CD4-positive, alpha-beta T cell (primary cell): Measurements from ENCODE around the gene IGF1R. TPM values are rescaled to one million over a fixed set of nuclear protein-coding genes. Genes with fewer than 3 reads are reported as not detected.

Source experiments
- ATAC-seq: fragments of 200-7000 bp; cut with Tn5 transposase; one replicate; pipeline ENCODE4 v1.10.0; 2022; ENCODE audit warnings: mild to moderate bottlenecking; ENCODE audit not compliant: poor library complexity
- CTCF ChIA-PET: fragments of 350-600 bp; sonication (Branson Sonifier 250); formaldehyde crosslinking; loops from one replicate; lab custom pipeline; 2021; ENCODE audit warnings: antibody characterized with exemption, inconsistent platforms; lab: Charles Lee
- POLR2A ChIA-PET: fragments of 350-600 bp; sonication (Branson Sonifier 250); formaldehyde crosslinking; loops from one replicate; lab custom pipeline; 2021; ENCODE audit warnings: antibody characterized with exemption, inconsistent platforms; lab: Charles Lee
- DNase-seq, 14 experiments: peaks; one replicate each; pipeline ENCODE4 v3.0.0-alpha.2; 2013 to 2020; ENCODE audit warnings: mixed read lengths in 2 of 14
- H3K27ac ChIP-seq, 2 donors: one replicate each; pipeline versions ENCODE4 v1.5.1 to v1.7.0; 2013; ENCODE audit warnings: low read length in 2 of 2, low read depth in 1 of 2, mild to moderate bottlenecking in 1 of 2
- H3K27me3 ChIP-seq, 2 experiments: 1 replicate in 1 of 2; 2 replicates in 1 of 2; pipeline versions ENCODE4 v1.6.1 to v1.7.0; 2013; ENCODE audit warnings: low read length in 2 of 2, control low read depth in 1 of 2, mild to moderate bottlenecking in 1 of 2, moderate library complexity in 1 of 2; ENCODE audit not compliant: insufficient read depth in 2 of 2, control insufficient read depth in 1 of 2
- H3K36me3 ChIP-seq: one replicate; pipeline ENCODE4 v1.6.1; 2013; ENCODE audit warnings: low read length, control low read depth; ENCODE audit not compliant: insufficient read depth
- H3K4me1 ChIP-seq: one replicate; pipeline ENCODE4 v1.6.1; 2013; ENCODE audit warnings: low read length, control low read depth; ENCODE audit not compliant: insufficient read depth
- H3K4me3 ChIP-seq: one replicate; pipeline ENCODE4 v1.5.1; 2013; ENCODE audit warnings: mild to moderate bottlenecking, low read length, moderate library complexity
- H3K9me3 ChIP-seq, 2 experiments: 1 replicate in 1 of 2; 2 replicates in 1 of 2; pipeline versions ENCODE4 v1.6.1 to v1.7.0; 2013; ENCODE audit warnings: low read length in 2 of 2, mild to moderate bottlenecking in 2 of 2, control low read depth in 1 of 2, moderate library complexity in 1 of 2; ENCODE audit not compliant: control insufficient read depth in 1 of 2, insufficient read depth in 1 of 2
- H3K27ac Mint-ChIP-seq: one replicate; pipeline ENCODE4 v1.8.0; 2020; ENCODE audit warnings: mixed read lengths
- H3K27me3 Mint-ChIP-seq: one replicate; pipeline ENCODE4 v1.8.0; 2021; ENCODE audit warnings: mixed read lengths
- H3K36me3 Mint-ChIP-seq: one replicate; pipeline ENCODE4 v1.8.0; 2021; ENCODE audit warnings: low read depth, mixed read lengths
- H3K4me1 Mint-ChIP-seq: one replicate; pipeline ENCODE4 v1.8.0; 2021; ENCODE audit warnings: low read depth, mixed read lengths
- H3K4me3 Mint-ChIP-seq: one replicate; pipeline ENCODE4 v1.8.0; 2020; ENCODE audit warnings: mild to moderate bottlenecking, mixed read lengths
- H3K9me3 Mint-ChIP-seq: one replicate; pipeline ENCODE4 v1.8.0; 2020; ENCODE audit warnings: mixed read lengths
- CTCF ChIP-seq: fragments of 200-600 bp; IDR thresholded peaks from one replicate; pipeline ENCODE4 v1.8.0; 2022; ENCODE audit warnings: antibody characterized with exemption, mild to moderate bottlenecking
- intact Hi-C, 2 experiments: fragments of 100-400 bp; cut with DNase I in 1 of 2; cut with micrococcal nuclease in 1 of 2; formaldehyde crosslinking; loops; one replicate each; pipeline versions ENCODE4 v1.15.1 to v1.9.0; 2023 to 2025; cut with DNase I, micrococcal nuclease
- total RNA-seq, 174 experiments: library from RNA in 2 of 174; stranded (reverse) in 2 of 174; gene quantifications; one replicate each; pipeline ENCODE4 v1.2.3 and lab custom pipeline; 2021 to 2026

The IGF1R gene
- total RNA-seq, 2 experiments from 2014 or later = 39.2 to 40.3 TPM

DNA sequence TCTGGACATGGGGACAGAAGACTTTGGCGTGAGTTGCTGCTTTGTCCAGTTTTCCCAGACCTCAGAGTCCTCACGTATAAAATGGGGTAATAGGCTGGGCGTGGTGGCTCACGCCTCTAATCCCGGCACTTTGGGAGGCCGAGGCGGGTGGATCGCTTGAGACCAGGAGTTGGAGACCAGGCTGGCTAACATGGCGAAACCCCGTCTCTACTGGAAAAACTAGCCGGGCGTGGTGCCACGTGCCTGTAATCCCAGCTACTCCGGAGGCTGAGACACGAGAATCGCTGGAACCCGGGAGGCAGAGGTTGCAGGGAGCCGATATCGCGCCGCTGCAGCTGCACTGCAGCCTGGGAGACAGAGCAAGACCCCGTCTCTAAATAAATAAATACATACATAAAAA lies 22.7 kb upstream of the IGF1R start:
- Histone ChIP-seq H3K27ac (no peak overlapping the region), H3K4me3 (no peak overlapping the region), H3K4me1 (no peaks in the 10 kb centered on the region), H3K9me3 (no peaks in the 10 kb centered on the region), H3K27me3 (peaks cover 0 to 4% of the 10 kb centered on the region in 2 experiments), H3K36me3 (no peaks in the 10 kb centered on the region)
- H3K27ac Mint-ChIP-seq = no peak overlapping the region
- no peaks in the 10 kb centered on the region for H3K9me3 Mint-ChIP-seq
- ChIA-PET CTCF (no interaction called here), POLR2A (no interaction called here)
- H3K4me3 Mint-ChIP-seq = no peak overlapping the region
- peaks cover 8% of the 10 kb centered on the region for H3K27me3 Mint-ChIP-seq
- no peak for DNase-seq
- intact Hi-C loops = no loop called here
- no peaks in the 10 kb centered on the region for H3K4me1 Mint-ChIP-seq
- TF ChIP-seq CTCF = no peak
- no peaks in the 10 kb centered on the region for H3K36me3 Mint-ChIP-seq
- ATAC-seq = no peak

- H3K36me3 ChIP-seq = no peaks in the 10 kb centered on the region
- peaks cover 0 to 4% of the 10 kb centered on the region in 2 experiments for H3K27me3 ChIP-seq
- Mint-ChIP-seq H3K36me3 (no peaks in the 10 kb centered on the region), H3K9me3 (no peaks in the 10 kb centered on the region), H3K27ac (no peak overlapping the region), H3K4me1 (no peaks in the 10 kb centered on the region), H3K27me3 (peaks cover 5% of the 10 kb centered on the region), H3K4me3 (no peak overlapping the region)
- ATAC-seq = no peak
- ChIA-PET POLR2A (no interaction called here), CTCF (no interaction called here)
- TF ChIP-seq CTCF = no peak
- H3K4me3 ChIP-seq = no peak overlapping the region
- intact Hi-C loops = no loop called here
- no peak overlapping the region for H3K27ac ChIP-seq
- H3K4me1 ChIP-seq = no peaks in the 10 kb centered on the region
- DNase-seq = no peak
- no peaks in the 10 kb centered on the region for H3K9me3 ChIP-seq
These were observed 22.2 kb upstream of the IGF1R start for GRCh38 chr15:98626153-98626552.

- no peak for TF ChIP-seq CTCF
- H3K9me3 Mint-ChIP-seq = no peaks in the 10 kb centered on the region
- no peaks in the 10 kb centered on the region for H3K27me3 Mint-ChIP-seq
- no peaks in the 10 kb centered on the region for H3K4me1 Mint-ChIP-seq
- DNase-seq (no peak), ATAC-seq (no peak)
- H3K36me3 ChIP-seq = no peaks in the 10 kb centered on the region
- CTCF ChIA-PET = no interaction called here
- H3K4me1 ChIP-seq = no peaks in the 10 kb centered on the region
- no peaks in the 10 kb centered on the region for H3K9me3 ChIP-seq
- no peak overlapping the region for H3K4me3 Mint-ChIP-seq
- intact Hi-C loops = no loop called here
- POLR2A ChIA-PET = no interaction called here
- no peaks in the 10 kb centered on the region for H3K36me3 Mint-ChIP-seq
- H3K4me3 ChIP-seq = no peak overlapping the region
- no peaks in the 10 kb centered on the region for H3K27me3 ChIP-seq
- H3K27ac Mint-ChIP-seq = no peak overlapping the region
- no peak overlapping the region for H3K27ac ChIP-seq
These were observed 20.1 kb upstream of the IGF1R start for GRCh38 chr15:98628216-98628615.
